Activated gamma-delta T cell treated with anti-CD3 and anti-CD28 coated beads, Interleukin-2, amount 50 U/mL, for 16 hours (primary cell): ENCODE measurements around the gene ARID2.

Experiments
- DNase-seq: peaks from one replicate; pipeline ENCODE4 v3.0.0-alpha.2; 2020; ENCODE audit warnings: low read depth

Gene ARID2

GRCh38 chr12:45853550-45853949 is 124.0 kb downstream of the ARID2 start:
- DNase-seq: no peak

GRCh38 chr12:45863332-45863731 is 133.8 kb downstream of the ARID2 start:
- DNase-seq: no peak

- no peak for DNase-seq
Observed at GRCh38 chr12:45866299-45866698, 136.8 kb downstream of the ARID2 start.

GRCh38 chr12:45872446-45872845 is 142.9 kb downstream of the ARID2 start:
- no peak for DNase-seq

GRCh38 chr12:45877069-45877468 is 147.6 kb downstream of the ARID2 start:
- no peak for DNase-seq

GRCh38 chr12:45878630-45879255 is 149.2 kb downstream of the ARID2 start:
- DNase-seq: peak; percentile 1

- DNase-seq: no peak
Observed at GRCh38 chr12:45879363-45879895, 149.9 kb downstream of the ARID2 start.

- no peak for DNase-seq
Observed at GRCh38 chr12:45880533-45880932, 151.0 kb downstream of the ARID2 start.

- no peak for DNase-seq
Observed at GRCh38 chr12:45883187-45883586, 153.7 kb downstream of the ARID2 start.

- DNase-seq: no peak
Observed at GRCh38 chr12:45886685-45887084, 157.2 kb downstream of the ARID2 start.

- DNase-seq: no peak
Observed at GRCh38 chr12:45887544-45887943, 158.0 kb downstream of the ARID2 start.

- DNase-seq: no peak
Observed at GRCh38 chr12:45890276-45890675, 160.8 kb downstream of the ARID2 start.

GRCh38 chr12:45893240-45893639 is 163.7 kb downstream of the ARID2 start:
- no peak for DNase-seq

GRCh38 chr12:45895961-45896360 is 166.5 kb downstream of the ARID2 start:
- no peak for DNase-seq

GRCh38 chr12:45898094-45898493 is 168.6 kb downstream of the ARID2 start:
- no peak for DNase-seq

GRCh38 chr12:45907955-45908354 is 178.4 kb downstream of the ARID2 start:
- DNase-seq: no peak

GRCh38 chr12:45909041-45909713 is 179.7 kb downstream of the ARID2 start:
- no peak for DNase-seq

GRCh38 chr12:45912774-45913173 is 183.3 kb downstream of the ARID2 start:
- DNase-seq: no peak

- DNase-seq: no peak
Observed at GRCh38 chr12:45913631-45914030, 184.1 kb downstream of the ARID2 start.

- DNase-seq: no peak
Observed at GRCh38 chr12:45914090-45914489, 184.6 kb downstream of the ARID2 start.

GRCh38 chr12:45915405-45915804 is 185.9 kb downstream of the ARID2 start:
- no peak for DNase-seq

- DNase-seq: no peak
Observed at GRCh38 chr12:45918818-45919217, 189.3 kb downstream of the ARID2 start.

- no peak for DNase-seq
Observed at GRCh38 chr12:45928309-45928708, 198.8 kb downstream of the ARID2 start.

- DNase-seq: no peak
Observed at GRCh38 chr12:45930369-45930768, 200.9 kb downstream of the ARID2 start.
